ENCODE data around the gene RALGAPA2. TPM values are rescaled to one million over a fixed set of nuclear protein-coding genes. Genes with fewer than 3 reads are reported as not detected.

RALGAPA2 gene
- total RNA-seq, 2 donors from 2014 or later = 27.8 to 28.5 TPM

DNA sequence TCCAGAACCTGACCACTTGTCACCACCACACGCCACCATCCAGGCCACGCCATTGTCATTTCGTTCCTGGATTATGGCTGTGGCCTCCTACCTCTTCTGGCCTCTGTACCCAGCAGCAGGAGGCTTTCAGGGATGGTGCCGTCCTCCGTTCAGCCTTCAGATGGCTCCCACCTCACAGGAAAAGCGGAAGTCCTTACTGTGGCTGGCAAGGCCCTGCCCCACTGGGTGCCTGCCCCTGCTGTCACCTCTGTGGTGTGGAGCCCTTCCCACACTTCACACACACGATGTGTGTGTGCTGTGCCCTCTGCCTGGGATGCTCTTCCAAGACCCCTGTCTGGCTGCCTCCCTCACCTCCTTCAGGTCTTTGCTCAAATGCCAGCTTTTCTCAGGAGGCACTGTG lies 275.1 kb downstream of the RALGAPA2 start:
- no peak for DNase-seq (ENCODE audit: low spot score)
- Histone ChIP-seq H3K4me3 (no peak overlapping the region), H3K4me1 (no peaks in the 10 kb centered on the region), H3K27me3 (no peaks in the 10 kb centered on the region), H3K9me3 (no peaks in the 10 kb centered on the region), H3K27ac (no peak overlapping the region), H3K36me3 (no peaks in the 10 kb centered on the region)
- TF ChIP-seq, protein P1, sequence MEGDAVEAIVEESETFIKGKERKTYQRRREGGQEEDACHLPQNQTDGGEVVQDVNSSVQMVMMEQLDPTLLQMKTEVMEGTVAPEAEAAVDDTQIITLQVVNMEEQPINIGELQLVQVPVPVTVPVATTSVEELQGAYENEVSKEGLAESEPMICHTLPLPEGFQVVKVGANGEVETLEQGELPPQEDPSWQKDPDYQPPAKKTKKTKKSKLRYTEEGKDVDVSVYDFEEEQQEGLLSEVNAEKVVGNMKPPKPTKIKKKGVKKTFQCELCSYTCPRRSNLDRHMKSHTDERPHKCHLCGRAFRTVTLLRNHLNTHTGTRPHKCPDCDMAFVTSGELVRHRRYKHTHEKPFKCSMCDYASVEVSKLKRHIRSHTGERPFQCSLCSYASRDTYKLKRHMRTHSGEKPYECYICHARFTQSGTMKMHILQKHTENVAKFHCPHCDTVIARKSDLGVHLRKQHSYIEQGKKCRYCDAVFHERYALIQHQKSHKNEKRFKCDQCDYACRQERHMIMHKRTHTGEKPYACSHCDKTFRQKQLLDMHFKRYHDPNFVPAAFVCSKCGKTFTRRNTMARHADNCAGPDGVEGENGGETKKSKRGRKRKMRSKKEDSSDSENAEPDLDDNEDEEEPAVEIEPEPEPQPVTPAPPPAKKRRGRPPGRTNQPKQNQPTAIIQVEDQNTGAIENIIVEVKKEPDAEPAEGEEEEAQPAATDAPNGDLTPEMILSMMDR (IDR thresholded peaks at IDR 0.05) = no peak

DNA sequence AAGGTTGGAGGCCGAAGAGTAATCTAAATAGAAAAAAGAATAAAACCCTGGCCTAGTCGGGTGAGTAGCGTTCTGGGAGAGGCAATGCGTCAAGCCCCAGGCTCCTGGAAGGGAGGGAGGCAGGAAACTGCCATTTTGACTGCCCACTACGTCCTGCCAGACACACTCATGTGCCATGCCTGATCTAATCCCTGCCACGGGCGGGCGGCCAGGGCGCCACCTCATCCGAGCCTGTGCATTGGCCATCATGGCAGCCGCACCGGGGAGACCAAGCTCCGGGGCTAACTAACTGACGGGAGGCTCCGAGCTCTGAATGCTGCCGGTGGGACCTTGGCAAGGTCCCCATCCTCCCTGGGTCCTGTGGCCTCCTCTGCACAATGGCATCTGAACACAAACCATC lies 275.8 kb downstream of the RALGAPA2 start:
- TF ChIP-seq, protein P1 (IDR thresholded peaks at IDR 0.05) = no peak
- Histone ChIP-seq H3K27me3 (no peaks in the 10 kb centered on the region), H3K27ac (no peak overlapping the region), H3K36me3 (no peaks in the 10 kb centered on the region), H3K4me1 (no peaks in the 10 kb centered on the region), H3K9me3 (no peaks in the 10 kb centered on the region), H3K4me3 (no peak overlapping the region)
- no peak for DNase-seq (ENCODE audit: low spot score)

DNA sequence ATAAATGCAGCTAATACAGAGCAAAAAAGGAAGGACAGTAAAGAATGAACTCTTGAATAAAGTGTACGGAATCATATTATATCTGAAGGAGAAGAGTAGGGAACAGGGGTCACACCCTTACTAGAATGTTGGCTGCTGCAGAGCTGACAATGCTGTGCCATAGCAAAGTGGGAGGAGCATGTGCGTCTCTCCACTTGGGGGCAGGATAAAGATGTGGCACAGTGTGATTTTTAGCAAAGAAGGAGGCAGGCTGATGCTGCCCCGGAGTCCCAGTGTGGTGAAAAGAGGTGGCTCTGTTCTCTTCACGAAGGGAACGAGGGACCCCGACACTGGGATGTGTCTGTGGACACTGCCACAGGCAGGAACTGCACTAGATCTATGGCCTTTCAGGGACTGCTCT lies 277.0 kb downstream of the RALGAPA2 start:
- Histone ChIP-seq H3K27ac (no peak overlapping the region), H3K36me3 (no peaks in the 10 kb centered on the region), H3K4me3 (no peak overlapping the region), H3K9me3 (no peaks in the 10 kb centered on the region), H3K27me3 (no peaks in the 10 kb centered on the region), H3K4me1 (no peaks in the 10 kb centered on the region)
- DNase-seq (ENCODE audit: low spot score) = no peak
- TF ChIP-seq, protein P1 (IDR thresholded peaks at IDR 0.05) = no peak

DNA sequence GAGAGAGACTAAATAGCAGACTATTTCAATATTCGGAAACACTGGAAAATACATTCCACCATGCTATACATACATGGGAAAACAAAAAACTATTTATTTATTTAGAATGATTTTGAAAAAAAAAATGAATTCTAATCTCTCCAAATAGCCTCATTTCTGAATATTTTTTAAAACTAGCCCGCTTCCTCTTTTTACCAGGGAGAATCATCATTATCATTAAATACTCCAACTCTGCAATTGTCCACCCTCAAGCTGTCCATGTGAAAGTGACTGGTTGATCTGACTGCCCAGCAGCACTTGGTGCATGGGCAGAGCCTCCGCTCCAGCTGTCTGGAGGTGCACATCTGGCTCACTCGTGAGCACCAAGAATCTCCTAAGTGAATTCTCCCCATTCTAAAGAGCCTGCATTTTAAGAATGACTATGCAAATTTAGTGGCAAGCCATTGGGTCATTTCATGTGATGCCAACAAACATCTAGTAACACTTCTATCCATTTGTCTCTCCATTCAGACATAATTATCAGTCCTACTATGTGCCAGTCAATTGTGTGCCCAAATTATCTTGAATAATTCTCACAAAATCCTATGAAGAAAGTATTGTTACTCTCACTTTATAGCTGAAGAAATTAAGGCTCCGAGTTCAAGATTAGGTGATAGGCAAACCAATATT lies 279.7 kb downstream of the RALGAPA2 start:
- TF ChIP-seq, protein P1 (IDR thresholded peaks at IDR 0.05) = no peak
- Histone ChIP-seq H3K27ac (no peak overlapping the region), H3K4me3 (no peak overlapping the region), H3K27me3 (no peaks in the 10 kb centered on the region), H3K4me1 (no peaks in the 10 kb centered on the region), H3K36me3 (no peaks in the 10 kb centered on the region), H3K9me3 (no peaks in the 10 kb centered on the region)
- DNase-seq (ENCODE audit: low spot score) = no peak

DNA sequence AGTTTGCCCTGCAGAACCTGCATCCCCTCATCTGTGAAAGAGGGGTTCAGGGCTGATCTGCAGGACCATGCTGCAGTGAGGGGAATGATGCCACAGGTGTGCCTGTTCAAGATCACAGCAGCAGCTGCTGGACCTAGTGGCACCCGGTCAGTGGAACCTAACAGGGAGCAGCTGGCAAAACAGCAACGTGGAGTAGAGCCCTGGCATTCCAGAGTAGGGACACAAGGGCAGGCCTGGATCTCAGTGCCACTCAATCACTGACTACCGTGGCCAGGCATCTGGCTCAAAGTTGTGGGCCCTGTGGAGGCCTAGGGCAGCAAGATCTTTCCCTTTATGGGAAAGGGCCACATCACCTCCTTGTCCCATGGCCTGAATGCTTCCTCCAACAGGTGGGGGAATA lies 282.4 kb downstream of the RALGAPA2 start:
- H3K27ac ChIP-seq = no peak overlapping the region
- H3K4me3 ChIP-seq = no peak overlapping the region
- H3K9me3 ChIP-seq = no peaks in the 10 kb centered on the region
- H3K4me1 ChIP-seq = no peaks in the 10 kb centered on the region
- H3K27me3 ChIP-seq = no peaks in the 10 kb centered on the region
- H3K36me3 ChIP-seq = no peaks in the 10 kb centered on the region
- DNase-seq (ENCODE audit: low spot score) = no peak
- TF ChIP-seq, protein P1 (IDR thresholded peaks at IDR 0.05) = no peak

DNA sequence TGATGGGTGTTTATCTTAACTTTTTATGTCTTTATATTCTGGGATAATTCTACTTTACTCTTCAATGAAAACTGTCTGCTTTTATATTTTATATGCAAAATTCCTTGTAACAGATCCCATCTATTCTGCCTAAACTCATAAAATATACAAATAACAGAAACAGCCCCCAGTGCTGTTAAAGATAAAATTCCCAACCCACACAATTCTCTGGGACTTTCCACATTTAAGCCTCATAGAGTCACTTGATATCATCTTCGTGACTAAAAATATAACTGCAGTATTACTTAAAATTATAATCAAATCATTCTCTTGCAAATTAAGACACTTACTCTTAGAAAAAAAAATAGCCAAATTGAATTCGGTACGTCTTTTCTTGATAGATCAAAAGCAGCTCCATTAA lies 284.4 kb downstream of the RALGAPA2 start:
- no peak for DNase-seq (ENCODE audit: low spot score)
- no peaks in the 10 kb centered on the region for H3K4me1 ChIP-seq
- H3K27ac ChIP-seq = no peak overlapping the region
- H3K4me3 ChIP-seq = no peak overlapping the region
- no peaks in the 10 kb centered on the region for H3K36me3 ChIP-seq
- H3K9me3 ChIP-seq = no peaks in the 10 kb centered on the region
- TF ChIP-seq, protein P1 (IDR thresholded peaks at IDR 0.05) = no peak
- no peaks in the 10 kb centered on the region for H3K27me3 ChIP-seq

All from right atrium auricular region (tissue), 2 donors.